GM12878 (cell line): ENCODE measurements around the gene IQGAP2. TPM values are rescaled to one million over a fixed set of nuclear protein-coding genes. Genes with fewer than 3 reads are reported as not detected.

Experiments
- ATAC-seq: fragments of 200-7000 bp; cut with Tn5 transposase; 3 replicates; pipeline ENCODE4 v1.9.1; 2020; ENCODE audit warnings: mild to moderate bottlenecking, moderate library complexity
- BruUV-seq: library from RNA; stranded (reverse); fragments of 400-500 nt; replicated peaks from 2 replicates; lab custom pipeline; 2021; lab: Mats Ljungman, UMichigan
- CTCF ChIA-PET: fragments of 300-600 bp; sonication (Branson Sonifier 250); formaldehyde crosslinking; extraction: SDS; loops from one replicate; lab custom pipeline; 2021; ENCODE audit warnings: inconsistent platforms; lab: Yijun Ruan, JAX
- POLR2A ChIA-PET: fragments of 350-600 bp; formaldehyde crosslinking; extraction: SDS; loops from one replicate; lab custom pipeline; 2021; ENCODE audit warnings: inconsistent platforms; lab: Charles Lee
- RAD21 ChIA-PET: fragments of 300-600 bp; sonication (Branson Sonifier 250); formaldehyde crosslinking; loops from one replicate; lab custom pipeline; 2023; ENCODE audit warnings: antibody characterized with exemption; ENCODE audit not compliant: unreplicated experiment; lab: Charles Lee
- SMC1A ChIA-PET: fragments of 300-600 bp; sonication (Branson Sonifier 250); formaldehyde crosslinking; loops from one replicate; lab custom pipeline; 2023; ENCODE audit not compliant: unreplicated experiment, uncharacterized antibody; lab: Charles Lee
- DNase-seq: peaks from one replicate; pipeline ENCODE4 v3.0.0-alpha.2; 2011; ENCODE audit warnings: low read depth, low spot score
- FAIRE-seq: peaks from 3 replicates; lab custom pipeline; 2011; peaks lifted over from hg19 to GRCh38; lab: Jason Lieb, UNC
- H2AFZ ChIP-seq: 2 replicates; pipeline ENCODE4 v1.6.0; 2011; ENCODE audit warnings: low read depth, low read length, control low read depth; ENCODE audit not compliant: control insufficient read depth
- H3K27ac ChIP-seq: 2 replicates; pipeline ENCODE4 v1.5.1; 2011; ENCODE audit warnings: control low read depth; ENCODE audit not compliant: control insufficient read depth, insufficient read depth
- H3K27me3 ChIP-seq, 2 experiments: replicated peaks in 1 of 2; 2 replicates each; pipeline versions ENCODE4 v1.6.0 to v1.6.1; 2011; ENCODE audit warnings: low read length in 1 of 2; ENCODE audit not compliant: control insufficient read depth in 2 of 2, insufficient read depth in 2 of 2
- H3K36me3 ChIP-seq, 2 experiments: 2 replicates each; pipeline ENCODE4 v1.5.1; 2011; ENCODE audit warnings: low read length in 1 of 2; ENCODE audit not compliant: control insufficient read depth in 2 of 2, insufficient read depth in 2 of 2
- H3K4me1 ChIP-seq: 2 replicates; pipeline ENCODE4 v1.6.1; 2011; ENCODE audit warnings: mild to moderate bottlenecking, low read length, moderate library complexity, mixed read lengths; ENCODE audit not compliant: control insufficient read depth, insufficient read depth
- H3K4me2 ChIP-seq: 2 replicates; pipeline ENCODE4 v1.6.0; 2011; ENCODE audit warnings: control low read depth; ENCODE audit not compliant: control insufficient read depth, insufficient read depth
- H3K4me3 ChIP-seq: fragments of 200-600 bp; sonication (generic); 2 replicates; pipeline ENCODE4 v1.5.1; 2016
- H3K79me2 ChIP-seq: 2 replicates; pipeline ENCODE4 v1.6.0; 2011; ENCODE audit warnings: low read length; ENCODE audit not compliant: control insufficient read depth, insufficient read depth
- H3K9ac ChIP-seq: 2 replicates; pipeline ENCODE4 v1.8.0; 2011; ENCODE audit warnings: low read length, control low read depth, mixed read lengths; ENCODE audit not compliant: control insufficient read depth, insufficient read depth
- H3K9me3 ChIP-seq: replicated peaks from 3 replicates; pipeline ENCODE4 v1.5.1; 2011; ENCODE audit warnings: mild to moderate bottlenecking, low read length; ENCODE audit not compliant: control insufficient read depth, insufficient read depth
- H4K20me1 ChIP-seq: 2 replicates; pipeline ENCODE4 v1.6.0; 2011; ENCODE audit not compliant: control insufficient read depth, insufficient read depth
- BACH1 ChIP-seq: fragments of 450-650 bp; IDR thresholded peaks from 2 replicates; pipeline ENCODE4 v1.6.1; 2017; ENCODE audit warnings: mild to moderate bottlenecking, borderline replicate concordance
- KDM1A ChIP-seq: fragments of 200-600 bp; sonication (generic); IDR thresholded peaks from 2 replicates; pipeline ENCODE4 v1.6.1; 2016; ENCODE audit warnings: borderline replicate concordance
- PML ChIP-seq: IDR thresholded peaks from 2 replicates; pipeline ENCODE4 v1.6.1; 2012; ENCODE audit warnings: low read length, inconsistent platforms
- SUZ12 ChIP-seq: fragments of 200-600 bp; sonication (generic); IDR thresholded peaks from one replicate; pipeline ENCODE4 v1.6.1; 2018; ENCODE audit warnings: antibody characterized with exemption, mild to moderate bottlenecking; ENCODE audit not compliant: unreplicated experiment
- WGBS: methylation state at CpG from one replicate; pipeline ENCODE4 v1.1.6; 2016; ENCODE audit warnings: low lambda C conversion rate; ENCODE audit not compliant: insufficient replicate concordance, insufficient coverage; ENCODE audit errors: missing lambda C conversion rate; 5-methylcytosine and 5-hydroxymethylcytosine counted together
- in situ Hi-C: fragments of 300-500 bp; cut with MboI; formaldehyde crosslinking; loops from 9 replicates; pipeline ENCODE4 v1.14.3; 2018; ENCODE audit warnings: mixed read lengths
- intact Hi-C: fragments of 100-400 bp; cut with micrococcal nuclease; formaldehyde crosslinking; loops from one replicate; pipeline ENCODE4 v1.14.2; 2022; ENCODE audit not compliant: unreplicated experiment
- polyA plus RNA-seq, 11 experiments: library from polyadenylated mRNA; depleted of rRNA in 4 of 11; unstranded in 6 of 11; stranded (reverse) in 5 of 11; fragments of >200 nt; fragmentation: Nextera tagmentation in 4 of 11; fragmentation: Illumina TruSeq in 1 of 11; extraction: Ambion mirVana in 4 of 11; extraction: Trizol in 1 of 11; gene quantifications; 1 replicate in 1 of 11; 2 replicates in 10 of 11; pipeline versions ENCODE4 v1.2.1 to v1.2.3, GENCODE V29; 2011 to 2016; ENCODE audit warnings: inconsistent platforms in 2 of 11, missing spikeins in 2 of 11, low read depth in 1 of 11
- total RNA-seq, 4 experiments: library from RNA; depleted of rRNA in 3 of 4; stranded (reverse); fragments of >200 nt in 3 of 4; fragmentation: Illumina TruSeq in 1 of 4; extraction: Trizol in 1 of 4; gene quantifications; 2 replicates each; pipeline versions ENCODE4 v1.2.1 to v1.2.3, GENCODE V29; 2013 to 2021
- TF ChIP-seq, protein P1 (sequence below): fragments of 450-650 bp; IDR thresholded peaks from 2 replicates; pipeline ENCODE4 v1.6.1; 2017; ENCODE audit warnings: mild to moderate bottlenecking, low read depth, inconsistent platforms; ENCODE audit not compliant: poor library complexity, severe bottlenecking
- TF ChIP-seq, protein P2 (sequence below): fragments of 450-650 bp; IDR thresholded peaks from 2 replicates; pipeline ENCODE4 v1.6.1; 2017; ENCODE audit warnings: mild to moderate bottlenecking
- TF ChIP-seq, protein P3 (sequence below): fragments of 450-650 bp; conservative IDR thresholded peaks from 2 replicates; pipeline ENCODE4 v1.6.1; 2017; ENCODE audit warnings: mild to moderate bottlenecking, moderate library complexity
- TF ChIP-seq, protein P4 (sequence below), 3 experiments: IDR thresholded peaks in 2 of 3; conservative IDR thresholded peaks in 1 of 3; 2 replicates each; pipeline ENCODE4 v1.5.1; 2011; ENCODE audit warnings: low read depth in 3 of 3, low read length in 3 of 3, mild to moderate bottlenecking in 3 of 3, control low read depth in 2 of 3, moderate library complexity in 2 of 3, inconsistent platforms in 1 of 3, mixed read lengths in 1 of 3; ENCODE audit not compliant: control insufficient read depth in 2 of 3, insufficient read depth in 1 of 3; ENCODE audit errors: extremely low read depth in 1 of 3
- TF ChIP-seq, protein P5 (sequence below): fragments of 450-650 bp; formaldehyde crosslinking; IDR thresholded peaks from 2 replicates; pipeline ENCODE4 v1.4.0; 2020; ENCODE audit warnings: mild to moderate bottlenecking, moderate library complexity

The IQGAP2 gene
- total and polyA plus RNA-seq, 10 of the 15 experiments (the other 5 are each of a cell fraction or from before 2014, with no cell fraction given): 14.5 to 41.4 (median 21.8) TPM

DNA sequence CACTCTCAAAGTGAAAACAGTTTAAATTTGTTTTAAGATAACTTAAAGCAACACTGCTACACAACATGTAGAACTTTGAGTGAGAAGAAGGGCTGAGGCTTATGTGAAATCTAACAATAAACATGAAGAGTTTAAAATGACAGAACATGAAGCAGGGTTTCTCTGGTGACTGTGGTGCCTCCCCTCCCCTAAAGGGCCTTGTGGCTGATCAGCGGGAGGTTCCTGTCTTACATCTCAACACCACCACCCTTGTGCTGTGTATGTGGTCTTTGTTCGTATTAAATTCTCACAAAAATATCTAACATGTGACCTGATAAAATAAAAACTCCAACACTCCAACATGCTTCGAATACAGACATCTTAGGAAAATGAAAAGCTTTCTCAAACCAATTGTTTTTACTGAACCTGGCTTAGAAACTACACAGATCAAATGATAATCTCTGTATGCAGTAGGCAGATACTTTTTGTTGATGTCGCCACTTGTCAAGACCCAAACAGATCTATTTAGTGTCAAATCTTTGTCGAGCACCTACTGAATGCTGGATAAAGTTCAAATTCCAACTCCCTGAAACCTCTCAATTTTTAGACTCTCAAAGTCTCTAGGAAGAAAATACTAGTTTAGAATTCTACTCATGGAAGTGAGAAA is 9.9 kb upstream of the IQGAP2 start:
- intact Hi-C loops (no loop called here), in situ Hi-C loops (no loop called here)
- ChIA-PET CTCF (no interaction called here), POLR2A (no interaction called here), SMC1A (interaction anchor here (1.1 kb wide), 1 partner anchor 101 kb away, joined by 3 read pairs; no protein-coding TSS in a partner anchor), RAD21 (interaction anchor here (1.0 kb wide), 1 partner anchor 10 kb away, joined by 5 read pairs; the partner anchor contains the start of gene IQGAP2)
- no peaks in the 10 kb centered on the region for H3K79me2 ChIP-seq
- ATAC-seq (no peak), FAIRE-seq (no peak), DNase-seq (no peak)
- no peaks in the 10 kb centered on the region for H4K20me1 ChIP-seq
- H3K36me3 ChIP-seq: no peaks in the 10 kb centered on the region
- no peak overlapping the region for H3K27ac ChIP-seq
- no peaks in the 10 kb centered on the region for H3K4me1 ChIP-seq
- H3K27me3 ChIP-seq: no peaks in the 10 kb centered on the region
- no peak overlapping the region for H2AFZ ChIP-seq
- H3K4me2 ChIP-seq: no peak overlapping the region
- H3K9me3 ChIP-seq: no peaks in the 10 kb centered on the region
- no peak overlapping the region for H3K4me3 ChIP-seq
- TF ChIP-seq, protein P1, sequence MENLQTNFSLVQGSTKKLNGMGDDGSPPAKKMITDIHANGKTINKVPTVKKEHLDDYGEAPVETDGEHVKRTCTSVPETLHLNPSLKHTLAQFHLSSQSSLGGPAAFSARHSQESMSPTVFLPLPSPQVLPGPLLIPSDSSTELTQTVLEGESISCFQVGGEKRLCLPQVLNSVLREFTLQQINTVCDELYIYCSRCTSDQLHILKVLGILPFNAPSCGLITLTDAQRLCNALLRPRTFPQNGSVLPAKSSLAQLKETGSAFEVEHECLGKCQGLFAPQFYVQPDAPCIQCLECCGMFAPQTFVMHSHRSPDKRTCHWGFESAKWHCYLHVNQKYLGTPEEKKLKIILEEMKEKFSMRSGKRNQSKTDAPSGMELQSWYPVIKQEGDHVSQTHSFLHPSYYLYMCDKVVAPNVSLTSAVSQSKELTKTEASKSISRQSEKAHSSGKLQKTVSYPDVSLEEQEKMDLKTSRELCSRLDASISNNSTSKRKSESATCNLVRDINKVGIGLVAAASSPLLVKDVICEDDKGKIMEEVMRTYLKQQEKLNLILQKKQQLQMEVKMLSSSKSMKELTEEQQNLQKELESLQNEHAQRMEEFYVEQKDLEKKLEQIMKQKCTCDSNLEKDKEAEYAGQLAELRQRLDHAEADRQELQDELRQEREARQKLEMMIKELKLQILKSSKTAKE: no peak
- TF ChIP-seq, protein P2, sequence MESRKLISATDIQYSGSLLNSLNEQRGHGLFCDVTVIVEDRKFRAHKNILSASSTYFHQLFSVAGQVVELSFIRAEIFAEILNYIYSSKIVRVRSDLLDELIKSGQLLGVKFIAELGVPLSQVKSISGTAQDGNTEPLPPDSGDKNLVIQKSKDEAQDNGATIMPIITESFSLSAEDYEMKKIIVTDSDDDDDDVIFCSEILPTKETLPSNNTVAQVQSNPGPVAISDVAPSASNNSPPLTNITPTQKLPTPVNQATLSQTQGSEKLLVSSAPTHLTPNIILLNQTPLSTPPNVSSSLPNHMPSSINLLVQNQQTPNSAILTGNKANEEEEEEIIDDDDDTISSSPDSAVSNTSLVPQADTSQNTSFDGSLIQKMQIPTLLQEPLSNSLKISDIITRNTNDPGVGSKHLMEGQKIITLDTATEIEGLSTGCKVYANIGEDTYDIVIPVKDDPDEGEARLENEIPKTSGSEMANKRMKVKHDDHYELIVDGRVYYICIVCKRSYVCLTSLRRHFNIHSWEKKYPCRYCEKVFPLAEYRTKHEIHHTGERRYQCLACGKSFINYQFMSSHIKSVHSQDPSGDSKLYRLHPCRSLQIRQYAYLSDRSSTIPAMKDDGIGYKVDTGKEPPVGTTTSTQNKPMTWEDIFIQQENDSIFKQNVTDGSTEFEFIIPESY: no peak
- TF ChIP-seq, protein P3, sequence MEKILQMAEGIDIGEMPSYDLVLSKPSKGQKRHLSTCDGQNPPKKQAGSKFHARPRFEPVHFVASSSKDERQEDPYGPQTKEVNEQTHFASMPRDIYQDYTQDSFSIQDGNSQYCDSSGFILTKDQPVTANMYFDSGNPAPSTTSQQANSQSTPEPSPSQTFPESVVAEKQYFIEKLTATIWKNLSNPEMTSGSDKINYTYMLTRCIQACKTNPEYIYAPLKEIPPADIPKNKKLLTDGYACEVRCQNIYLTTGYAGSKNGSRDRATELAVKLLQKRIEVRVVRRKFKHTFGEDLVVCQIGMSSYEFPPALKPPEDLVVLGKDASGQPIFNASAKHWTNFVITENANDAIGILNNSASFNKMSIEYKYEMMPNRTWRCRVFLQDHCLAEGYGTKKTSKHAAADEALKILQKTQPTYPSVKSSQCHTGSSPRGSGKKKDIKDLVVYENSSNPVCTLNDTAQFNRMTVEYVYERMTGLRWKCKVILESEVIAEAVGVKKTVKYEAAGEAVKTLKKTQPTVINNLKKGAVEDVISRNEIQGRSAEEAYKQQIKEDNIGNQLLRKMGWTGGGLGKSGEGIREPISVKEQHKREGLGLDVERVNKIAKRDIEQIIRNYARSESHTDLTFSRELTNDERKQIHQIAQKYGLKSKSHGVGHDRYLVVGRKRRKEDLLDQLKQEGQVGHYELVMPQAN: no peak
- TF ChIP-seq, protein P4, sequence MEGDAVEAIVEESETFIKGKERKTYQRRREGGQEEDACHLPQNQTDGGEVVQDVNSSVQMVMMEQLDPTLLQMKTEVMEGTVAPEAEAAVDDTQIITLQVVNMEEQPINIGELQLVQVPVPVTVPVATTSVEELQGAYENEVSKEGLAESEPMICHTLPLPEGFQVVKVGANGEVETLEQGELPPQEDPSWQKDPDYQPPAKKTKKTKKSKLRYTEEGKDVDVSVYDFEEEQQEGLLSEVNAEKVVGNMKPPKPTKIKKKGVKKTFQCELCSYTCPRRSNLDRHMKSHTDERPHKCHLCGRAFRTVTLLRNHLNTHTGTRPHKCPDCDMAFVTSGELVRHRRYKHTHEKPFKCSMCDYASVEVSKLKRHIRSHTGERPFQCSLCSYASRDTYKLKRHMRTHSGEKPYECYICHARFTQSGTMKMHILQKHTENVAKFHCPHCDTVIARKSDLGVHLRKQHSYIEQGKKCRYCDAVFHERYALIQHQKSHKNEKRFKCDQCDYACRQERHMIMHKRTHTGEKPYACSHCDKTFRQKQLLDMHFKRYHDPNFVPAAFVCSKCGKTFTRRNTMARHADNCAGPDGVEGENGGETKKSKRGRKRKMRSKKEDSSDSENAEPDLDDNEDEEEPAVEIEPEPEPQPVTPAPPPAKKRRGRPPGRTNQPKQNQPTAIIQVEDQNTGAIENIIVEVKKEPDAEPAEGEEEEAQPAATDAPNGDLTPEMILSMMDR (IDR thresholded peaks at IDR 0.05 in 2 of 3, conservative IDR thresholded peaks at IDR 0.05 in 1 of 3; ENCODE audit: control insufficient read depth in 2 of 3, extremely low read depth in 1 of 3, insufficient read depth in 1 of 3, low read depth in 3 of 3, low read length in 3 of 3): no peak
- TF ChIP-seq SUZ12: no peak
- TF ChIP-seq PML: no peak
- no peak for TF ChIP-seq KDM1A
- no peak for TF ChIP-seq BACH1
- TF ChIP-seq, protein P5, sequence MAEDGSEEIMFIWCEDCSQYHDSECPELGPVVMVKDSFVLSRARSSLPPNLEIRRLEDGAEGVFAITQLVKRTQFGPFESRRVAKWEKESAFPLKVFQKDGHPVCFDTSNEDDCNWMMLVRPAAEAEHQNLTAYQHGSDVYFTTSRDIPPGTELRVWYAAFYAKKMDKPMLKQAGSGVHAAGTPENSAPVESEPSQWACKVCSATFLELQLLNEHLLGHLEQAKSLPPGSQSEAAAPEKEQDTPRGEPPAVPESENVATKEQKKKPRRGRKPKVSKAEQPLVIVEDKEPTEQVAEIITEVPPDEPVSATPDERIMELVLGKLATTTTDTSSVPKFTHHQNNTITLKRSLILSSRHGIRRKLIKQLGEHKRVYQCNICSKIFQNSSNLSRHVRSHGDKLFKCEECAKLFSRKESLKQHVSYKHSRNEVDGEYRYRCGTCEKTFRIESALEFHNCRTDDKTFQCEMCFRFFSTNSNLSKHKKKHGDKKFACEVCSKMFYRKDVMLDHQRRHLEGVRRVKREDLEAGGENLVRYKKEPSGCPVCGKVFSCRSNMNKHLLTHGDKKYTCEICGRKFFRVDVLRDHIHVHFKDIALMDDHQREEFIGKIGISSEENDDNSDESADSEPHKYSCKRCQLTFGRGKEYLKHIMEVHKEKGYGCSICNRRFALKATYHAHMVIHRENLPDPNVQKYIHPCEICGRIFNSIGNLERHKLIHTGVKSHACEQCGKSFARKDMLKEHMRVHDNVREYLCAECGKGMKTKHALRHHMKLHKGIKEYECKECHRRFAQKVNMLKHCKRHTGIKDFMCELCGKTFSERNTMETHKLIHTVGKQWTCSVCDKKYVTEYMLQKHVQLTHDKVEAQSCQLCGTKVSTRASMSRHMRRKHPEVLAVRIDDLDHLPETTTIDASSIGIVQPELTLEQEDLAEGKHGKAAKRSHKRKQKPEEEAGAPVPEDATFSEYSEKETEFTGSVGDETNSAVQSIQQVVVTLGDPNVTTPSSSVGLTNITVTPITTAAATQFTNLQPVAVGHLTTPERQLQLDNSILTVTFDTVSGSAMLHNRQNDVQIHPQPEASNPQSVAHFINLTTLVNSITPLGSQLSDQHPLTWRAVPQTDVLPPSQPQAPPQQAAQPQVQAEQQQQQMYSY (CRISPR knock-in tag): no peak
- 47% methylated on average over 5 of the region's 5 CpGs for WGBS
- H3K9ac ChIP-seq: no peak overlapping the region
- BruUV-seq: no TSS peak
